ENCODE measurements around the gene SPAAR.

Gene SPAAR

GRCh38 chr9:35951736-35952135 is 42.4 kb downstream of the SPAAR start:
- no peak for DNase-seq

- DNase-seq = no peak
Measured at GRCh38 chr9:35952526-35953191, 43.4 kb downstream of the SPAAR start.

GRCh38 chr9:35954942-35955546 is 45.8 kb downstream of the SPAAR start:
- DNase-seq = peak; percentile 54

GRCh38 chr9:35956651-35957050 is 47.4 kb downstream of the SPAAR start:
- DNase-seq = no peak

- DNase-seq = no peak
Measured at GRCh38 chr9:35958104-35958837, 49.0 kb downstream of the SPAAR start, which contains the start of gene OR2S2. OR2S2 (minus strand) TSS chr9:35958154; CDS start chr9:35958098, 56 bp downstream.

GRCh38 chr9:35960039-35960655 is 50.9 kb downstream of the SPAAR start:
- DNase-seq = no peak

Measured in NCI-H146 (cell line).